ENCODE measurements around the gene SRRM5. TPM values are rescaled to one million over a fixed set of nuclear protein-coding genes. Genes with fewer than 3 reads are reported as not detected.
"Not testable (repeated sequence)": the region's sequence is repeated elsewhere in the genome, so short reads cannot be mapped to it uniquely, and the experiment has no call there.

SRRM5 gene
- total RNA-seq, 4 donors from 2014 or later: 0.38 TPM; not detected in 3

GRCh38 chr19:43597876-43598275 is 14.0 kb upstream of the SRRM5 start:
- 38 to 39% methylated on average over 5 of the region's 5 CpGs for WGBS, 2 donors

GRCh38 chr19:43598445-43599240 is 13.2 kb upstream of the SRRM5 start:
- intact Hi-C loops (cut with DNase I): loop anchor here (10.0 kb wide), 1 partner anchor 64 kb away; the partner anchor contains the start of gene ZNF575
- peaks cover 2 to 59% (median 9%) of the 10 kb centered on the region in 3 donors for H3K36me3 ChIP-seq
- H3K27me3 ChIP-seq: no peaks in the 10 kb centered on the region
- no peak overlapping the region for H3K4me3 ChIP-seq
- TF ChIP-seq, protein P1, sequence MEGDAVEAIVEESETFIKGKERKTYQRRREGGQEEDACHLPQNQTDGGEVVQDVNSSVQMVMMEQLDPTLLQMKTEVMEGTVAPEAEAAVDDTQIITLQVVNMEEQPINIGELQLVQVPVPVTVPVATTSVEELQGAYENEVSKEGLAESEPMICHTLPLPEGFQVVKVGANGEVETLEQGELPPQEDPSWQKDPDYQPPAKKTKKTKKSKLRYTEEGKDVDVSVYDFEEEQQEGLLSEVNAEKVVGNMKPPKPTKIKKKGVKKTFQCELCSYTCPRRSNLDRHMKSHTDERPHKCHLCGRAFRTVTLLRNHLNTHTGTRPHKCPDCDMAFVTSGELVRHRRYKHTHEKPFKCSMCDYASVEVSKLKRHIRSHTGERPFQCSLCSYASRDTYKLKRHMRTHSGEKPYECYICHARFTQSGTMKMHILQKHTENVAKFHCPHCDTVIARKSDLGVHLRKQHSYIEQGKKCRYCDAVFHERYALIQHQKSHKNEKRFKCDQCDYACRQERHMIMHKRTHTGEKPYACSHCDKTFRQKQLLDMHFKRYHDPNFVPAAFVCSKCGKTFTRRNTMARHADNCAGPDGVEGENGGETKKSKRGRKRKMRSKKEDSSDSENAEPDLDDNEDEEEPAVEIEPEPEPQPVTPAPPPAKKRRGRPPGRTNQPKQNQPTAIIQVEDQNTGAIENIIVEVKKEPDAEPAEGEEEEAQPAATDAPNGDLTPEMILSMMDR (IDR thresholded peaks at IDR 0.05): no peak
- no peak for TF ChIP-seq POLR2A (IDR thresholded peaks at IDR 0.05)
- H3K9me3 ChIP-seq: no peaks in the 10 kb centered on the region
- no peak overlapping the region for H3K27ac ChIP-seq
- 94 to 95% methylated on average over 13 to 14 of the region's 19 CpGs for WGBS, 2 donors
- DNase-seq: no peak
- peaks cover 27 to 46% (median 29%) of the 10 kb centered on the region in 3 donors for H3K4me1 ChIP-seq

More at GRCh38 chr19:43597876-43598275, 14.0 kb upstream of the SRRM5 start:
- no peaks in the 10 kb centered on the region for H3K27me3 ChIP-seq
- H3K27ac ChIP-seq: peak overlapping the region in 1 of 4 donors; percentile 99
- no peaks in the 10 kb centered on the region for H3K9me3 ChIP-seq
- peaks cover 27 to 53% (median 29%) of the 10 kb centered on the region in 3 donors for H3K4me1 ChIP-seq
- H3K4me3 ChIP-seq: peak overlapping the region in 1 of 4 donors; percentile 82
- H3K36me3 ChIP-seq: peaks cover 8 to 64% (median 15%) of the 10 kb centered on the region in 3 donors
- TF ChIP-seq, protein P1 (IDR thresholded peaks at IDR 0.05): no peak
- no peak for TF ChIP-seq POLR2A (IDR thresholded peaks at IDR 0.05)
- no peak for DNase-seq
- intact Hi-C loops (cut with DNase I): loop anchor here (10.0 kb wide), 1 partner anchor 63 kb away; the partner anchor contains the start of gene ZNF575

GRCh38 chr19:43599635-43600295 is 12.1 kb upstream of the SRRM5 start:
- WGBS, 2 donors: 66 to 72% methylated on average over 4 of the region's 4 CpGs
- intact Hi-C loops (cut with DNase I): loop anchor here (10.0 kb wide), 2 partner anchors 55 to 65 kb away; partner anchors contain the start of gene ZNF575
- DNase-seq: no peak
- Histone ChIP-seq H3K27me3 (no peaks in the 10 kb centered on the region), H3K4me1 (peaks cover 16 to 35% (median 22%) of the 10 kb centered on the region in 3 donors), H3K4me3 (no peak overlapping the region), H3K9me3 (no peaks in the 10 kb centered on the region), H3K27ac (no peak overlapping the region), H3K36me3 (peaks cover 0 to 52% (median 9%) of the 10 kb centered on the region in 3 donors)
- TF ChIP-seq, protein P1 (IDR thresholded peaks at IDR 0.05): no peak
- TF ChIP-seq POLR2A (IDR thresholded peaks at IDR 0.05): no peak

DNA sequence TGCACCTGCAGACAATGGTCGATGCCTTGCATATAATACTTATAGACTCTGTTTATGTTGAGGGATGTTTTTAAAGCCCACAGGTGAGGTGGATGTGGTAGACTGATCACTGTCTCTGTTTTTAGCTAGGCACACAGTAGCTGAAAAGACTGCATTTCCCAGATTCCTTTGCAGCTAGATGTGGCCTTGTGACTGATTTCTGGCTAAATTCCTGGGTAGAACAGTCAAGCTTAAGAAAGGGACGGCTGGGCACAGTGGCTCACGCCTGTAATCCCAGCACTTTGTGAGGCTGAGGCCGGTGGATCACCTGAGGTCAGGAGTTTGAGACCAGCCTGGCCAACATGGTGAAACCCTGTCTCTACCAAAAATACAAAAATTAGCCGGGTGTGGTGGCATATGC is 11.6 kb upstream of the SRRM5 start:
- not testable (repeated sequence) for H3K27me3 ChIP-seq, H3K27ac ChIP-seq, H3K4me3 ChIP-seq, DNase-seq, H3K9me3 ChIP-seq
- intact Hi-C loops (cut with DNase I): loop anchor here (10.0 kb wide), 1 partner anchor 54 kb away; no protein-coding TSS in a partner anchor
- Histone ChIP-seq H3K36me3 (peaks cover 0 to 52% (median 9%) of the 10 kb centered on the region in 3 donors), H3K4me1 (peaks cover 13 to 29% (median 17%) of the 10 kb centered on the region in 3 donors)
- 65 to 83% methylated on average over 1 to 5 of the region's 5 CpGs for WGBS, 2 donors

DNA sequence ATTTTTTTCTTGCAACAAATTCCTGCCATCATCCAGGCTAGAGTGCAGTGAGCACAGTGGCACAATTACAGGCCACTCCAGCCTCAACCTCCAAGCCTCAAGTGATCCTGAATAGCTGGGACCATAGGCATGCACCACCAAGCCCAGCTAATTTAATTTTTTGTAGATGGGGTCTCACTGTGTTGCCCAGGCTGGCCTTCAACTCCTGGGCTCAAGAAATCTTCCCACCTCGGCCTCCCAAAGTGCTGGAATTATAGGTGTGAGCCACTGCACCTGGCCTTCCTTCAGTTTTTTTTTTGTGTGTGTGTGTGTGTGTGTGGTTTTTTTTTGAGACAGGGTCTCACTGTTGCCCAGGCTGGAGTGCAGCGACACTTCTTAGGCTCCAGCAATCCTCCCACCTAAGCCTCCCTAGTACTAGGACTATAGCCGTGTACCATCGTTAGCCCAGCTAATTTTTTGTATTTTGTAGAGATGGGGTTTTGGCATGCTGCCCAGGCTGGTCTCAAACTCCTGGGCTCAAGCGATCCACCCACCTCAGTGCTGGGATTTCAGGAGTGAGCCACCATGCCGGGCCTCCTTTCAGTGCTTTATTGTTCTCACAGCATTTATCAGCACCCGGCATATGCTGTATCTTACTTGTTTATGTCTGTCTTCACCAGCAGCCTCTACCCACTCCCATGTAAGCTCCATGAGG is 5.9 kb upstream of the SRRM5 start:
- intact Hi-C loops (cut with DNase I): loop anchor here (10.0 kb wide), 1 partner anchor 49 kb away; no protein-coding TSS in a partner anchor
- Histone ChIP-seq H3K4me1 (peaks cover 0 to 23% (median 9%) of the 10 kb centered on the region in 3 donors), H3K27me3 (no peaks in the 10 kb centered on the region), H3K9me3 (no peaks in the 10 kb centered on the region), H3K36me3 (peaks cover 0 to 54% (median 6%) of the 10 kb centered on the region in 3 donors), H3K27ac (peak overlapping the region in 3 of 4 donors; percentile 51 to 70 (median 56)), H3K4me3 (no peak overlapping the region)
- WGBS, 2 donors: 70 to 78% methylated on average over 6 to 7 of the region's 7 CpGs
- DNase-seq: no peak
- TF ChIP-seq, protein P1 (IDR thresholded peaks at IDR 0.05): no peak
- TF ChIP-seq POLR2A (IDR thresholded peaks at IDR 0.05): no peak

Data from esophagus squamous epithelium (tissue), 5 donors.